HK-2 (cell line): ENCODE measurements around the gene OTX1.
"Not testable (repeated sequence)": the region's sequence is repeated elsewhere in the genome, so short reads cannot be mapped to it uniquely, and the experiment has no call there.

Experiments used
- DNase-seq: peaks from one replicate; pipeline ENCODE4 v3.0.0-alpha.2; 2018; ENCODE audit not compliant: unreplicated experiment

OTX1 gene

GRCh38 chr2:63058921-63059792, 8.5 kb downstream of the OTX1 start:
- DNase-seq: peak; percentile 74

- DNase-seq: no peak
These were observed 9.3 kb downstream of the OTX1 start for GRCh38 chr2:63059793-63060471.

- no peak for DNase-seq
These were observed 9.9 kb downstream of the OTX1 start for GRCh38 chr2:63060472-63060991.

GRCh38 chr2:63064197-63064596, 13.6 kb downstream of the OTX1 start:
- DNase-seq: no peak

GRCh38 chr2:63064661-63065060, 14.0 kb downstream of the OTX1 start:
- DNase-seq: no peak

GRCh38 chr2:63066265-63066664, 15.6 kb downstream of the OTX1 start:
- no peak for DNase-seq

- no peak for DNase-seq
These were observed 16.2 kb downstream of the OTX1 start for GRCh38 chr2:63066838-63067237.

- no peak for DNase-seq
These were observed 21.0 kb downstream of the OTX1 start for GRCh38 chr2:63071664-63072063.

- DNase-seq: no peak
These were observed 23.4 kb downstream of the OTX1 start for GRCh38 chr2:63073994-63074393.

- not testable (repeated sequence) for DNase-seq
These were observed 23.8 kb downstream of the OTX1 start for GRCh38 chr2:63074399-63074798.

- no peak for DNase-seq
These were observed 28.4 kb downstream of the OTX1 start for GRCh38 chr2:63078852-63079606.

GRCh38 chr2:63081404-63081803, 30.8 kb downstream of the OTX1 start:
- no peak for DNase-seq

- DNase-seq: no peak
These were observed 36.1 kb downstream of the OTX1 start for GRCh38 chr2:63086687-63087086.

GRCh38 chr2:63092401-63092800, 41.8 kb downstream of the OTX1 start:
- no peak for DNase-seq

GRCh38 chr2:63092857-63093256, 42.2 kb downstream of the OTX1 start:
- DNase-seq: no peak

- no peak for DNase-seq
These were observed 42.9 kb downstream of the OTX1 start for GRCh38 chr2:63093502-63093901.

- no peak for DNase-seq
These were observed 45.9 kb downstream of the OTX1 start for GRCh38 chr2:63096491-63096890.

GRCh38 chr2:63099032-63099431, 48.4 kb downstream of the OTX1 start:
- DNase-seq: no peak

GRCh38 chr2:63101954-63102353, 51.3 kb downstream of the OTX1 start:
- no peak for DNase-seq

- DNase-seq: no peak
These were observed 53.9 kb downstream of the OTX1 start for GRCh38 chr2:63104482-63104881.
